ENCODE measurements around the gene HEXA. TPM values are rescaled to one million over a fixed set of nuclear protein-coding genes. Genes with fewer than 3 reads are reported as not detected.

The HEXA gene
- total RNA-seq, 6 experiments from 2014 or later = 55.9 to 107 (median 65.3) TPM

DNA sequence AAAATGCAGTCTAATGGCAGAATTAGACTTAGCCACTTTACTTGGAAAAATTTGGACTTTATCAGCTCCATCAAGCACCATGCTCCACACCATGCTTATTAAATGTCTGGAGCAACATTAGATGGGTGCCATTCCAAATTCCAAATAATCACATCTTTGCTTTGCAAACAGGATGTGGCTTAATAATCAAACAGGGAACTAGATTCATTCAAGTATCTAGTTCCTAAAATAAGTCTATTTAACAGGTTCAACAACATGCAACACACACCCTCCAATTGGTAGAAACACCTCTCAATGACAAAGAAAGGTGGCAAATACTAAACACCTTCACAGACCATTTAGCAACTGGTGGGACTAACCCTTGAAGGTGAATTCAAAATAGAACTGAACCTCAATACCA lies 3.5 kb downstream of the HEXA start:
- no peaks in the 10 kb centered on the region for H3K9me3 ChIP-seq
- H3K4me1 ChIP-seq = peaks cover 0 to 38% (median 0%) of the 10 kb centered on the region in 4 donors
- H3K27ac ChIP-seq = no peak overlapping the region
- no peak overlapping the region for H3K4me3 ChIP-seq
- TF ChIP-seq CTCF (IDR thresholded peaks at IDR 0.05) = no peak
- no peak for TF ChIP-seq POLR2A (IDR thresholded peaks at IDR 0.05)
- no peak for DNase-seq
- H3K27me3 ChIP-seq = no peaks in the 10 kb centered on the region
- no peak for ATAC-seq
- intact Hi-C loops (cut with DNase I) = no loop called here
- peaks cover 0 to 4% (median 0%) of the 10 kb centered on the region in 4 donors for H3K36me3 ChIP-seq

- WGBS (ENCODE audit: insufficient coverage, low coverage, low lambda C conversion rate, missing lambda C conversion rate) = 40% methylated on average over 1 of the region's 1 CpG
- peak overlapping the region in 1 of 3 donors; percentile 30 for H3K27ac ChIP-seq
- peak in 1 of 4 donors; percentile 31 for ATAC-seq
- DNase-seq = no peak
- peaks cover 0 to 4% (median 0%) of the 10 kb centered on the region in 4 donors for H3K36me3 ChIP-seq
- no peak for TF ChIP-seq CTCF (IDR thresholded peaks at IDR 0.05)
- TF ChIP-seq POLR2A (IDR thresholded peaks at IDR 0.05) = no peak
- no peaks in the 10 kb centered on the region for H3K9me3 ChIP-seq
- peaks cover 0 to 26% (median 0%) of the 10 kb centered on the region in 4 donors for H3K4me1 ChIP-seq
- H3K4me3 ChIP-seq = no peak overlapping the region
- intact Hi-C loops (cut with DNase I) = no loop called here
- no peaks in the 10 kb centered on the region for H3K27me3 ChIP-seq
These were observed 5.8 kb downstream of the HEXA start for GRCh38 chr15:72369964-72370363.

DNA sequence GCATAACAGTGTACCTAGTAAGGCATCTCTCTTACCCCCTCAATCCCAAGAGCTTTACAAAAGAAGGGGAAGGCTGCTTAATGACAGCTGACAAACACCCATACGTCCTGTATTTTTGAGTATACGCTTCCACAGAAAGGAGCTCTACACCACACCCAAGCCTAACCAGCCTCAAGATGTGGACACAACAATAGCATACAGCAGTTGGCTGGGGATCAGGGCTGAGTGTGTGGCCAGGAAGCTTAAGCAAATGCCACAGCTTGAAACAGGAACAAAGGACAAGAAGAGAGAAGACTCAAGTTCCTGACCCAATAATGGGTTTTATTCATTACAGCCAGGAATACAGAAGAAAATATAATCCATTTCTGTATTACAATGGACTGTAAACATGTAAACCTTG lies 6.9 kb downstream of the HEXA start:
- Histone ChIP-seq H3K4me1 (peaks cover 0 to 17% (median 0%) of the 10 kb centered on the region in 4 donors), H3K27ac (no peak overlapping the region), H3K36me3 (peaks cover 0 to 4% (median 0%) of the 10 kb centered on the region in 4 donors), H3K9me3 (no peaks in the 10 kb centered on the region), H3K4me3 (no peak overlapping the region), H3K27me3 (no peaks in the 10 kb centered on the region)
- intact Hi-C loops (cut with DNase I) = no loop called here
- TF ChIP-seq POLR2A (IDR thresholded peaks at IDR 0.05) (no peak), CTCF (IDR thresholded peaks at IDR 0.05) (no peak)
- WGBS (ENCODE audit: insufficient coverage, low coverage, low lambda C conversion rate, missing lambda C conversion rate) = 60% methylated on average over 2 of the region's 2 CpGs
- ATAC-seq = peak; percentile 36 to 79 (median 69)
- DNase-seq = peak in 1 of 3 donors; percentile 31

DNA sequence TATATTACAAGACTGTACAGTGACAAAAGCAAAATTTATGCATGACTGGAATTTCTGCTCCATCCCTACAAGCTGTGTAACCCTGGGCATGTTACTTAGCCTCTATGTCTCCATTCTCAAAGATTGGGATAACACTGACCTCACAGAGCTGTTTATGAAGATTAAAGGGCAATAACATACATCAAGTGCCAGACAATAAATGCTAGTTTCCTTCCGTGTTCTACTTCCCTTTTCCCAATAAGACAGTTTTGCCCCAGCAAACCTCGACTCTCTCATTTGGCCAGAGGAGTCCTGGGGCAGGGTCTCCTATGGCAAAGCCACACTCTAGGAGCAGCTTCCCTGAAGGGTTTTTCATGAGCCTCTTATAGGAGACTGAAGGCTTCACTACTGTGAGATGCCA lies 7.5 kb downstream of the HEXA start:
- Histone ChIP-seq H3K9me3 (no peaks in the 10 kb centered on the region), H3K36me3 (peaks cover 0 to 4% (median 0%) of the 10 kb centered on the region in 4 donors), H3K4me1 (peaks cover 0 to 11% (median 0%) of the 10 kb centered on the region in 4 donors), H3K27me3 (no peaks in the 10 kb centered on the region), H3K27ac (no peak overlapping the region), H3K4me3 (no peak overlapping the region)
- TF ChIP-seq CTCF (IDR thresholded peaks at IDR 0.05) (no peak), POLR2A (IDR thresholded peaks at IDR 0.05) (no peak)
- 69% methylated on average over 2 of the region's 2 CpGs for WGBS (ENCODE audit: insufficient coverage, low coverage, low lambda C conversion rate, missing lambda C conversion rate)
- ATAC-seq (peak in 3 of 4 donors; percentile 17 to 40 (median 30)), DNase-seq (no peak)
- intact Hi-C loops (cut with DNase I) = no loop called here

DNA sequence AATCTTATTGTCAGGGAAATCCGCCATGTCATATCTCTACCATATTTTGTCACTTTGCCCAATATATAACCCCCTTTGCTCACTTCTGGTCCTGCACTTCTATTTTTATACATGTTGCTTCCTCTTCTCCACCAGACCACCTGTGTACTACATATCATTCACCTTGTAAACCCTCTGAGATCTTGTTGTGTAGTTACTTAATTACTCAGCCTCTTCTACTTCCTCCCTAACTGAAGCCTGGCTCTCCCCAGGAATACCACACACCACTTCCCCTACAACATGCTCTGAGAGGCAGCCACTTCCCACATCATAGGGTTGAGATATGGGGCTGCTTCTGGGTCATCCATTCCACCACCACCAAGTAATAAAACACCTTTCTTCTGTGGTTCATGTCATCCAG lies 10.0 kb downstream of the HEXA start:
- no peak for DNase-seq
- Histone ChIP-seq H3K36me3 (peaks cover 0 to 4% (median 0%) of the 10 kb centered on the region in 4 donors), H3K4me1 (no peaks in the 10 kb centered on the region), H3K27ac (no peak overlapping the region), H3K9me3 (no peaks in the 10 kb centered on the region), H3K4me3 (no peak overlapping the region), H3K27me3 (no peaks in the 10 kb centered on the region)
- TF ChIP-seq POLR2A (IDR thresholded peaks at IDR 0.05) (no peak), CTCF (IDR thresholded peaks at IDR 0.05) (no peak)
- intact Hi-C loops (cut with DNase I) = no loop called here
- ATAC-seq = peak in 3 of 4 donors; percentile 53 to 64 (median 63)
- 64% methylated on average over 1 of the region's 1 CpG for WGBS (ENCODE audit: insufficient coverage, low coverage, low lambda C conversion rate, missing lambda C conversion rate)
